Mesothelial cell of epicardium (in vitro differentiated cells): ENCODE results near the gene ILDR2. TPM values are rescaled to one million over a fixed set of nuclear protein-coding genes. Genes with fewer than 3 reads are reported as not detected.

ENCODE experiments used
- DNase-seq, 2 experiments: peaks; one replicate each; pipeline ENCODE4 v3.0.0; 2021; ENCODE audit warnings: low spot score in 2 of 2; ENCODE audit not compliant: unreplicated experiment in 2 of 2
- H3K27ac Mint-ChIP-seq: 2 replicates; pipeline ENCODE4 v1.8.0; 2021; ENCODE audit warnings: mixed read lengths
- H3K27me3 Mint-ChIP-seq: 2 replicates; pipeline ENCODE4 v1.8.0; 2021; ENCODE audit warnings: low read depth, mixed read lengths
- H3K36me3 Mint-ChIP-seq: 2 replicates; pipeline ENCODE4 v1.8.0; 2021; ENCODE audit warnings: mixed read lengths
- H3K4me1 Mint-ChIP-seq: 2 replicates; pipeline ENCODE4 v1.8.0; 2021; ENCODE audit warnings: mixed read lengths
- H3K4me3 Mint-ChIP-seq: 2 replicates; pipeline ENCODE4 v1.8.0; 2021; ENCODE audit warnings: mild to moderate bottlenecking, moderate library complexity, mixed read lengths
- H3K9me3 Mint-ChIP-seq: 2 replicates; pipeline ENCODE4 v1.8.0; 2021; ENCODE audit warnings: mixed read lengths
- CTCF ChIP-seq: fragments of 200-600 bp; sonication (generic); IDR thresholded peaks from one replicate; pipeline ENCODE4 v1.5.0; 2021; ENCODE audit warnings: antibody characterized with exemption; ENCODE audit not compliant: unreplicated experiment
- total RNA-seq: library from RNA; stranded (reverse); gene quantifications from 3 replicates; pipeline ENCODE4 v1.2.1, GENCODE V29; 2021

The ILDR2 gene
- total RNA-seq, 1 donor from 2014 or later, result 1.1 TPM

GRCh38 chr1:166927701-166928100, 47.6 kb downstream of the ILDR2 start:
- DNase-seq, result no peak
- no peak overlapping the region for H3K4me3 Mint-ChIP-seq
- H3K27ac Mint-ChIP-seq, result no peak overlapping the region
- H3K36me3 Mint-ChIP-seq, result no peaks in the 10 kb centered on the region
- no peak for TF ChIP-seq CTCF
- H3K4me1 Mint-ChIP-seq, result peaks cover 8% of the 10 kb centered on the region
- peaks cover 4% of the 10 kb centered on the region for H3K9me3 Mint-ChIP-seq
- H3K27me3 Mint-ChIP-seq, result peaks cover 34% of the 10 kb centered on the region

- Mint-ChIP-seq H3K9me3 (peaks cover 4% of the 10 kb centered on the region), H3K27me3 (peaks cover 38% of the 10 kb centered on the region), H3K27ac (no peak overlapping the region), H3K36me3 (no peaks in the 10 kb centered on the region), H3K4me1 (peaks cover 8% of the 10 kb centered on the region), H3K4me3 (no peak overlapping the region)
- DNase-seq, result no peak
- no peak for TF ChIP-seq CTCF
These were observed 49.4 kb downstream of the ILDR2 start for GRCh38 chr1:166925810-166926478.

DNA sequence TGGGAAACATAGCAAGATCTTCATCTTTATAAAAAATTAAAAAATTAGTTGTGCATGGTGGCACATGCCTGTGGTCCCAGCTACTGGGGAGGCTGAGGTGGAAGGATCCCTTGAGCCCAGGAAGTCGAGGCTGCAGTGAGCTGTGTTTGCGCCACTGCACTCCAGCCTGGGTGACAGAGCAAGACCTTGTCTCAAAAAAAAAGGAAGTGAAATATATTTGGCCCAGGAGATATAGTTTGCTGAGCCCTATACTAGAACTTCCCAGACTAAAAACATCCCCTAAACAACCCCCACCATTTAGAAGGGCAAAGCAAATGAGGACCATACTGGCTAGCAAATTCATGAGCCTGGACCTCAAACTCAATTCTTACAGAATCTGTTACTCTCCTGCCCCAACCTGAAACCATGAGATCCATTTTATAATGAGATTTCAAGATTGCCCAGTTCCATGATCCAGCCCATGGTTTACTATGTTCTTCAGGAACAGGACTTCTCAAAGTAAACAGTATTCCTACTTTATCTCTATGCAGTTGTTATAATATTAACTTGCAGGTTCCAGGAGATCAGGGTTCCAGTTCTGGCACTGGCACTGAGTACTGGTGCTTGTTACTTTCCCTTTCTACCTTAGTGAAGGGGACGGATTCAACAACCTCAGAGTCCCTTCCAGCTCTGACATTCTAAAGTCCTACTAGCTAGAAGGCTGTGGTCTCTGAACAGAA, 50.4 kb downstream of the ILDR2 start:
- Mint-ChIP-seq H3K4me1 (peaks cover 9% of the 10 kb centered on the region), H3K9me3 (peaks cover 4% of the 10 kb centered on the region)

DNA sequence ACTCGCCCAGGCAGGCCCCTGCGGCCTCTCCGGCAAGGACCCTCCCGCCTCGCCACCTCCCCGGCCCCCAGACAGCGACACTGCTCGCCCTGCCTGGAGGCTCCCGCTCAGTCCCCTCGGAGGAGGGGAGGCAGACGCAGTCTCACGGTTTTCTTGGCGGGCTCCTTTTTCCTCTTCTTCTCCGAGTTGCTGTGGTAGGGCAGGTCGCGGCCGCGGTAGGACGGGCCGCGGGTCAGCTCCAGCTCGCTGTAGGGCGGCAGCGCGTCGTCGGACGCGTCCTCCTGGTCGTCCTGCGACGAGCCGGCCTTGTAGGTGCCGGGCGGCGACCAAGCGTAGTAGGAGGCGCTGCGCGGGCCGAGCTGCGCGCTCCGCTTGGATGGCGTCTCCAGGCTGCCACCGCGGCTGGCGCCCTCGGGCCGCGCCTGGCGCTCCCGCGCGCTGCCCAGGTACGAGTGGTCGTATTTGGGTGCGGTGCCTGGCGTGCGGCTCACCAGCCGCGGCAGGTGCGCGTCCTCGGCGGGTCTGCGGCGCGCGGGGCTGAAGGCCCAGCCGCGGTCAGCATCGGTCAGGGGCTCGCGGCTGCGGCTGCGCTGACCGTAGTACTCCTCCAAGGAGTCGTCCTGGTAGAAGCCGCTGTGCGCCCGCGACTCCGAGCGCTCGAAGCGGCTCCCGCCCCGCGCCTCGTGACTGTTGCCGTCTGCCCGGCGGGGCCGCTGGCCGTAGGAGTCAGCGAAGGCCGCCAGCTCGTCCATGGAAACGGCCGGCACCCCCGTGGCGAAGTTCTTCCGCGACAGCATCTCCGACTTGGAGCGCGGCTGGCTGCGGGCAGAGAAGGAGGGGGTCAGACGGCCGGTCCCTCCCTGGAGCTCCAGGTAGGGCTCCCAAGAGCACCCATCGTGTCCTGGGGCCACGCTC, 54.5 kb downstream of the ILDR2 start:
- Mint-ChIP-seq H3K27ac (no peak overlapping the region), H3K4me3 (peak overlapping the region; percentile 66), H3K27me3 (peaks cover 76% of the 10 kb centered on the region), H3K4me1 (peaks cover 6% of the 10 kb centered on the region), H3K36me3 (no peaks in the 10 kb centered on the region), H3K9me3 (no peaks in the 10 kb centered on the region)
- no peak for TF ChIP-seq CTCF
- peak in 1 of 2 experiments; percentile 45 for DNase-seq

More for the DNA sequence above, 50.4 kb downstream of the ILDR2 start:
- DNase-seq, result no peak
- Mint-ChIP-seq H3K27ac (no peak overlapping the region), H3K27me3 (peaks cover 40% of the 10 kb centered on the region), H3K4me3 (no peak overlapping the region), H3K36me3 (no peaks in the 10 kb centered on the region)
- no peak for TF ChIP-seq CTCF

DNA sequence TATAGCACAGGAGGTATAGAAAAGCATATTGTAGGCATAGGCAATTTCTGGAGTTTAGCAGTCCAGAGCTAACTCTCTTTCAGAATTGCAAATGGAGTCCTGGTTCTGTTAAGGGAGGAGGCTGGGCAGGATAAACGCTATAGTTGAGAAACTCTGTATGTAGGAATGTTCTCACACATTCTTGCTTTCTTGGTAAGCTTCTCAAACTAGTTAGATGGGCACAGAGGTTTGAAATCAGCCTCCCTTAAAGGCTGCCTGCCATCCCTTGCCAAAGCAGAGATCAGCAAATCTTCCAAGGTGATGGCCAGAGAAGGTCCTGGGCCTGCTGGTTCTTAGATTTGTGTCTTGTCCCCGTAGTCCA, 56.4 kb downstream of the ILDR2 start:
- Mint-ChIP-seq H3K4me3 (no peak overlapping the region), H3K36me3 (no peaks in the 10 kb centered on the region), H3K27ac (no peak overlapping the region), H3K9me3 (no peaks in the 10 kb centered on the region), H3K27me3 (peaks cover 80% of the 10 kb centered on the region), H3K4me1 (peaks cover 2% of the 10 kb centered on the region)
- DNase-seq, result no peak
- no peak for TF ChIP-seq CTCF
